ENCODE results near the gene ZNF366.

The ZNF366 gene

DNA sequence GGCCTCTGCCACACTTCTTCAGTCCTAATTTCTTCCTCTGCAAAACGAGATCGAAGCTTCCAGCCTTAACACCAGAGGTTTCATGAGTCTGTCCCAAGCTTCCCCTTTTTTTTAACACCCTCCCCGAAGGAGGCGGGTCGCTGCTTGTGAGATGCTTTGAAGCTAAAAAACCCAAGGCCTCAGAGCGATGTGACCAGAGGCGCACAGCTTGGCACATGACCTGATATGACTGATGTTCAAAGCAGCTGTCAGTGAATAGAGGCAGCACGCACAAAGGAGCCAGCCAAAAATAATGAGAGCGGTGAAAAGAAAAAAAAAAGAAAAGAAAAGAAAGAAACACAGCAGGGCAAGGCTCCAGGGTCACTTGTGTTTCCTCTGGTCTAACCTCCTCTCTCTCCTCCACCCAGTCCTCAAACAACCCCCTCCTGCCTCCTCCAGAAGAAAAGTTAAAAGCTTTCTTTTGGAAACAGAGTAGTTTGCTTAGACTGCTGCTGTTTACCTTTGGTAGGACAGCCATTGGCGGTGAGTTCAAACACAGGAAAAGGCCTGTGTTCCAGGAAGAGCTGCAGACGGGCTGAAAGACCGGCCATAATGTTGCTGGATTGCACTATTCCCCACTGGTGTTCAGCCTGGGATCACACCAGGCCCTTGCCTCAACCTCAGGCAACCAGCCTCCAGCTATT lies 10.9 kb upstream of the ZNF366 start:
- no peak for DNase-seq

DNA sequence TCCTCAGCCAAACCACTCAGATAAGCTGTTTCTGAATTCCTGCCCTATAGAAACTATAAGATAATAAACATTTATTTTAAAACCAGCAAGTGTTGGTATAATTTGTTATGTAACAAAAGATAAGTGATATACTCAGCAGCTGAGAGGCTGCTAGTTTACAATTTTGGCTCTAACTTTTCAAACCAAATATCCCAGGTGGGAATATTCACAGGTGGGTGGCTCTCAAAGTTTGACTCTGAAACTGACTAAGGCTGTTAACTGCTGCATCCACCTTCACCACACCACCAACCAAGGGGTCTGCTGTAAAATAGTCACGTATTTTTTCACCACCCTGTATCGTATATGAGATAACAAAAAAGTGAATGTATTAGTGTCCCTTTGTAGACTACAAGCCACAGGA lies 9.7 kb upstream of the ZNF366 start:
- DNase-seq = no peak

DNA sequence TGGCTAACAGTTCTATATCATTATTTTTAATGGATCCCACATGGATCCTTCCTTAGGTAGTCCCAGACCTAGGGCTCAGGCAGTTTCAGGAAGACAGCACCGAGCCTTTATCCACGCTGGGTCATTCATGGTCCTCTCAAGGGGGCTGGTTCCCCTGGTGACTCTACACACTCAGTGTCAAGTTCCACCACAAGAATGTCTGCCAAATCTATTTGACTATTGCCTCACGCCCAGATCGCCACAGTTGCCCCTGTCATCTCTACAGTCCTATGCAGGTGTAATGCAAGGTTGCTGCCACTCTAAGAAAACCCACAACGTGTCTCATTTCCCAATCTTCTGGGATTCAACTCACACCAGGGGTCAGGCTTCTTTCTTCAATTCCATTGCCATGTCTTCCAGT lies 8.0 kb upstream of the ZNF366 start:
- DNase-seq = no peak

DNA sequence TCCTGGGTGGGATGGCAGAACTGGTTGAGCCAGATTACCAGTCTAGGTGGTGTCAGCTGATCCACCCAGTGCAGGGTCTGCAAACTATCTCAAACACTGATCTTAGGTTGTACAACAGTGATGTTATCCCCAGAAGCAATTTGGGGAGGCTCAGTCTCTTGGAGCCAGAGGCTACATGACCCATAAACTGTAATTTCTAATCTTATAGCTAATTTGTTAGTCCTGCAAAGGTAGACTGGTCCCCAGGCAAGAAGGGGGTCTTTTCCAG lies 5.3 kb upstream of the ZNF366 start:
- no peak for DNase-seq

DNA sequence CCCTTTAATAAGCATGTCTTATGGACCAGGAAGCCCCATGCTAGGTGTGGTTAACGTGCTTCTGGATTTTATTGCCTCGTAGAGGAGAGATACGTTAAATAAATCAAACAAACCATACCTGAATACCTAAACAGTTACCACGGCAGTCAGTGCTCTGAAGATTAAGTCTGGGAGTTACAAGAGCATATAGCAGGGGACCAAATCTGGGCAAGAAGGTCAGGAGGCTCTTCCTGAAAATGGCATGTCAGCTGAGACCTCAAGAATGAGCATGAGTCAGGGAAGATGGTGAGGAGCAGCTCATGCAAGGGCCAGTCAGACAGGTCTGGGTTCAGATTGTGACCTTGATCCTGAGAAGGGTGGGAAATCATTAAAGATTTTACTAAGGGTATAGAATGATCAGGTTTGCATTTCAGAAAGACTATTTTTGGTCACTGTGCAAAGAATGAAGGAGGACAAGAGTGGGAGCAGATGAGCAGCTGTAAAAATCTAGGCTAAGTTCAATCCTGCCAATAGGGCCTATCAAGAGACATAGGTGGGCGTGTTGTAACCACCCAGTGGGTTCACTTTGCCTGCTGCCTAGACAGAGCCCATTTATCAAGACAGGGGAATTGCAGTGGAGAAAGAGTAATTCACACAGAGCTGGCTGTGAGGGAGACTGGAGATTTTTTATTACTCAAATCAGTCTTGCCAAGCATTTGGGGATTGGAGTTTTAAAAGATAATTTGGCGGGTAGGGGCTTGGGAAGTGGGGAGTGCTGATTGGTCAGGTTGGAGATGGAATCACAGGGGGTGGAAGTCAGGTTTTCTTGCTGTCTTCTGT lies 4.8 kb upstream of the ZNF366 start:
- DNase-seq = peak; percentile 26

DNA sequence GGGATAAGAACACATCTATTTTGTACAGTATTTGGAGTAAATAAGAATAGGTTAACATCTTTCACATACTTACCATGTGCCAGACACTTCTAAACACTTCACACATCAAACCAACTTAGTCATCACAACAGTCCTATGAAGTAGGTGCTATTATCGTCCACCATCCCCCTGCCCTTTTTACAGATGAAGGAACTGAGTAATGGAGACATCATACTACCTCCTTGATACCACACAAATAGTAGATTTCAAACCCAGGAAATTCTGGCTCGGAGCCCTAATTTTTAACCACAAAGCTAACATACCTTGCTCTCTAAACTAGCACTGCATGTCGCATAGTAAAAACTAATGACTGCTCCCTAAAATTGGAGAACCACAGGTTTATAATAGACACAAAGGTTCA lies 4.2 kb upstream of the ZNF366 start:
- peak; percentile 66 for DNase-seq

DNA sequence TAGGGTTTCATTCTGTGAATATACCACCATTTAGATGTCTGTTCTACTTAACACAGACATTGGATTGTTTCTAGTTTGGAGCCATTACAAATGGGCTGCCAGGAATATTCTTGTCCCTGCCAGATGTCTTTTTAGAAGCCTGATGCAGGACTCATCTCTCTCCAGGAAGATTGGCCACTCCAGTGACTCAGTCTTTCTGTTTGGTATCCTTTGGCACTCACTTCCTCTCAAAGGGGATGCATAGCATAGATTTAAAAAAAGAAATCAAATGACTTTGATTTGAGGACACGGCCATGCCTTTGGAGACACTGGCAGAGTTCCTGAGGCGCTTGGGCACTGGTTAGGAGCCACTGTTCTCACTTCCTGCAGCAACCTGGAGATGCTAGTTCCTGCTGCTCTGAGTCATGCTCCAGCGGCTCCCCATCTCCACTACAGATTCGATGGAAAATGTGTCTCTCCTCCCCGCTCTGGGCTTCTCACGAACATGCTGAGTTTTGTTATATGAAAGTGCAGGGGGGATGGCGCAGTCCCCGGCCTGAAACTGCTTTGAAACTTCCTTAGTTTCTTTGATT lies 3.5 kb upstream of the ZNF366 start:
- peak; percentile 92 for DNase-seq

DNA sequence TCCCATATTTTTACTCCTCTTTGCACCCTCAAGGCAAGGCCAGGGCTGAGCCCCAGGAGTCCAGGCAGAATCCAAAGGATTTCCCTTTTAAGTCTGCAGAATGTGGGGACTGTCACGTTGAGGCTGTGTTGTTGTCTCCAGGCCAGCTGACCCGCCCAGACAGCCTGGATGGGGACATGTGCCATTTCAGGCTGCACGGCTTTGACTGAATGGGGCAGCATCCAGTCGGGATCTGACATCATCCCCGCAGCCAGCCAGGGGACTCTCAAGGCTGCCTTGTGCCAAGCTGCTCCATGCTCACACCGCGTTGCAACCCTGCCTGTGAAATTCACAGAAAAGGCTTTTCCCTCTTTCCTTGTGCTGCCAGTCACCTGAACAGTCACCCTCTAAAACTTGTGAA lies 2.2 kb upstream of the ZNF366 start:
- no peak for DNase-seq

DNA sequence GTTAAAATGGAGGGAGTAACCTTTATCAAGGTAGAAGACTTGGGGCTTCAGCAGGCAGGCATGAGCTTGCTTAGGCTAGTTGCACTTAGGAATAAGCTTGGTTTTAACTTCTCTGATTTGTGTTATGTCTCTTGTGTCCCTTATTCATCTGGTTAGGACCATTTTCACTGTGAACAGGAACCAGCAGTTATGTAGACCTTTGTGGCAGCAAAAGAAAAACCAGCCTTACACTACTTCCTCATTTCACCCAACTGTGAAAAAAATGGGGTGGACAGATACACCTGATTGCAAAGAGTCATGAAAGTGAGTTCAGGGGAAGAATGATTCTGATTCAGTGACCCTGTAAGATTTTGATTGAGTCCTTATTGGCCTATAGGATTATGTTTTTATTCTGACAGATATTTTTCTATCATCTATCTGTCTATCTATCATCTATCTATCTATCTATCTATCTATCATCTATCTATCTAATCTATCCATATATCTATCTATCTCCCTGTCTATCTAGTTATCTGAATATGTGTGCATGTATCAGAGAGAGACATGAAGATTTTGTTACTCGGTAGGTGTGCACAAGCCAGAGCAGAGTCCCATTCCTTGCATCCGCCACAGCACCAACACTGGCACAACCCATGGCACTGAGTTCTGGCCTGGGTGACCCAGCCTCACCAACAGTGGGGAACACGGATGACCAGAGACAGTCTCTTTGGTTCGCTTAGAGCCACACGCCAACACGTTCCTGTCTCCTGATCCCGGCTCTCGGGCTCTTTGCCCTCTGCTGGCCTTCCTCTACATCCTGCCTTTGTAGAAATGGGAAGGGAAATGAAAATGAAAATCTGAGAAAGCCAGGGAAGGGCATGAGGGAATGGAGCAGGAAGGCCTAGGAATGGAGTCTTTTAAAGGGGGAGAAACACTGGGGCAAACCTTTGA lies 1.3 kb upstream of the ZNF366 start:
- no peak for DNase-seq

DNA sequence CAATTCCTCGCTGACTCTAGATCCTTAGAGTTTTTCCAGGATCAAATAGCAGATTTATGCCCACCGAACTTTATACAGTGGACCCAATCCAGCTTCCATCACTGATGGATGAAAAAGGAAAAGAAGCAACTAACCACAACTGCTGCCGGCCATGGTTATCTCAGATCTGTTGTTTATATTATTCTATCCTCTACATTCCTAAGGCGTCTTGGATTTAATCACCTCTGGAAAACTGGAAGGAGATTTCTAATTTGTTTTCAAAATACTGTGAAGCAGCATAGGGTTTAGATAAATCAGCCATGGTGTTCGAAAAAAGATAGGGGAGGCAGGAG lies 663 bp upstream of the ZNF366 start:
- DNase-seq = no peak

DNA sequence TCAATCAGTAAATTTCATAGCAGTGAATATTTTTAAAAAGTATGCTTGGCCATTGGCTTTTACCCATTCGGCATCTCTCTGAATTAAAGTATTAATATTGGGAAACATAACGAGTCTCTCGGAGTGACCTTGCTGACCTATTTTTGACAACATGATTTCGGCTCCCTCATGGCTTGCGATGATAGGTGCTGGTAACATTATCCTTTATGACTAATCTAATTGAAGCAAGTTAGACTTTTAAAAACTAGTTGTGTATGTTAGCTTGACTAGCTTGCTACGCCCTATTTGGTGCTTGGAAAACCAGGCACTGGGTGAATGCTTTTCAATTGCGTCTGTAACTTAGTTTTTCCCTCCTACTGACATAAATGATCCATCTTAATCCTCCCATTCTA lies 1.1 kb downstream of the ZNF366 start:
- DNase-seq = no peak

DNA sequence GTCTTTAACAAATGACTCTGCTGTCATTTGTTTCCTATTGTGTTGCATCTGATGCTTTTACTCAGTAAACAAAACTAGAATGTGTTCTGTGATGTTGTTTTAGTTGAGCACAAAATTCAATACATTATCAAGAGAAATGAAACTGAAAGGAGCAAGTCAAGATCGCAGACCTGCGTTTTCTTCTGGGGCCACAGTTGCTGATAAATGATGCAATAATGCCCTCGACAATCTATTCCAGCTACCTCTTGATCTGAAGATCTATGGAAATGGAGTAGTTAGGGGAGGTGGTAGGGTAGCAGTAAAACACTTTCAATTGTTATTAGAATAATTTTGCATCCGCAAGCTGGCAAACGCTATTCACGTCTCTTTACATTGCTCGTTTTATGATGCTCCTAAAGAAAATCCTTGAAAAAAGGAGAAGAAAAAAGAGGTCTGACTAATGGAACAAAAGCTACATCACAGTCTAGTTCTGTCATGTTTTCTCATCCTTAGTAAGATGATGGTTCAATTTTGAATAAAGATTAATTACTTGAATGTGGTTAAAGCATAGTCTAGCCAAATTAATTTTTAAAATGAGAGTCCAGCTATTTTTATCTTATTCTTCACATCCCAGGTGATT lies 1.6 kb downstream of the ZNF366 start:
- no peak for DNase-seq

DNA sequence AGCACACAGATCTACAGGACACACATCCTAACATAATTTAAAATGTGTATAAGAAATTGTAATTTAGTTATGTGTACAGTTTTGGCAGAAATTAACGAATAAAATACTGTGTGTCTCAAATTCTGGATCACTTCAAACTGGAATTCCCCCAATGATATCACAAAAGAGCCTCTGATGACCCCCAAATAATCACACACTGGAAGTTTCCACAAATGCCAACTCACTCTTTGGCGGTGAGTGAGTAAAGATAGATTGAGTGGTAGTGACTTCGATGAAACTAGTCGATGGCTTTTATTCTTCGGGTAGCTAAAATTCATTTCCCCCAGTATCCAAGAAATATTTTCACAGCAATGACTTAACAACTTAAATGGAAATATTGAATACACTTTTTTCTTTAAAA lies 2.2 kb downstream of the ZNF366 start:
- no peak for DNase-seq

DNA sequence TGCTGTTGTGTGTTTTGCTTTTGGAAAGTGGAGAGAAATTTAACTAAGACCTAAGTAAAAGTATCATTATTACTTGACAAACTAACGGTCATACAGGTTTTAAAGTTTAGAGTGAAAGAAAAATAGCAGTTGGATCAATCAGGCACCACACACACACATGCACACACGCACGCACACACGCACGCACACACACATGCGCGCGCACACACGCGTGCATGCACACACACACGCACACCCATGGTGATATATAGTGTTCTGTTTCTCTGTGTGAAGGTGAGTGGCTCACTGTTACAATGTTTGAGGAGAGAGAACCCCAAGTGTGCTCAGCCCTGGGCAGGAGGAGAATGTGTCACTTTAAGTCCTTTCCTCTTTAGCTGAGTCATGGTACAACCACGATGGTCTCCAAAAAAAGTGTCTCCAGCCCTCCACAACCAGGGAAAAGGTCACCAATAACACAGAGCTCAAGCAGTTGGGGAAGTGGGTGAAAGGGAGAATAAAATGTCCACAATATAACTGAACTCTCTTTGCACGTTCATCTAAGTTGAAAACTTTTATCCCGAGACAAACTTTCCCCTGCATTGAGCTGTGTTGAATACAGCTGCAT lies 3.2 kb downstream of the ZNF366 start:
- peak; percentile 35 for DNase-seq

DNA sequence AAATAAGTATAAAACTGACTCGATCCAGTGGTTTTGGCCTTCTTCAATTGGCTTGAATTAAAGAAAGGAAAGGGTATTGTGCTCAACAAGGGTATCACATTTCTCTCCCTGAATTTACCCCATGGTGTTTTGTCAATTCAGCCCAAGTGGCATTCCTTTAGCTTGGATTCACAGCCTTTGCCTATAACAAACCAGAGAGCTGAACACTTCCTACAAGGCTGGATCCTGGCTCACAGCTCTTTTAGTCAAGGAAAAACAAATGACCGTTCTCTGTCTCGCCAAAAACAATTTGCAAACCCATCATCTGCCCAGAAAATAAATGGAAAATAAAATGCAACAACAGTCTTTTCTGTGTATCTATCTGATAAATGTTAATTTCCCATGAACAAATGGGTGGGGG lies 5.7 kb downstream of the ZNF366 start:
- no peak for DNase-seq

DNA sequence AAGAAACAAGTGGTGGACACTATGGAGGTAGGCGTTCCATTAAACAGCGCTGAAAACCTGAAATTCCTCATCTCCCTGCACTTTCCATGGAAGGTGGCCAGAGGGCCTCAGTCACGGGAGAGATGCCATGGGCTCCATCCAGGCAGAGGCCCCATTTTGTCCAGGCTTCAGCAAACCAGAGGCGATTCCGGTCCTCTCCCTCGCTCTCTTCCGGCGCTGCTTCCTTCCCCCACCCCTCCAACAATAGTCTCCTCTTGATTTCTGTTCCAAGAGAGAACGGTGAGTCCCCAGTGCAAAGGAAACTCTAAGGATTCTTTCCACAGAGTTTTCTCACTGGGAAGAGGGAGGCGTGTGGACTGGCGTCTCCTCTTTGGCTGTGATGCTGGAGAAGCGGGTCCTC lies 7.5 kb downstream of the ZNF366 start:
- no peak for DNase-seq

DNA sequence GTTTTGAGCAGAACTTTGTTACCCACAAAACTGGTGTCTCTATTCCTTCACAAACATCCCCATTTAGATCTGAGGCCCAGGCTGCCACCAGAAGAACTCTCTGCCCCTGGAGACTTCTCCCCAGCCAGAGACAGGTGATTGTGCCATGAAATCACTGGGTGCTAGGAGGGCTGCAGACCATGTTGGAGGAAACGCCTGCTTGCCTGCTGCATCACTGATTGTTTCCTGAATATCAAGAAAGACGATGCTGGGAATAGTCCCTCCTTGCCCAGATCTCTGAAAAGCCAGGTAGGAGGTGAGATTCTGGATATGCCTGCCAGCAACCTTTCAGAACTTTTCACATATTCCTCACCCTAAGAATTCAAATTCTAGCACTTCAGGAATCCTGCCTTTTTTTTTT lies 8.1 kb downstream of the ZNF366 start:
- no peak for DNase-seq

DNA sequence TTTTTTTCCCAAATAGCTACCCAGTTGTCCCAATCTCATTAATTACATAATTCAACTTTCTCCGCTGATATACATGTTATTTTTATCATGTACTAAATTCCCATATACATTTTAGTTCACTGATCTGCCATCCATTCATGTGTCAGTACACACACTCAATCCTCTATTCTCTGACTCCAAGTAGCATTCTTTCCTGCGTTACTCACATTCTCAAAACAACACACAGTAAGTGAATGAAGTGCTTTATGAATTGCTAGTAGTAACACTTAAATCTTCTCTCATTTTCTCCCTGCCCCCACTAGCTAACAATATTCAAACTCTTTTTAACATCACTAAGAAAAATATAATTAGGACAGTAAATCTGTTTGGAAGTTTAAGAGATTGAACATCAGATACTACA lies 8.9 kb downstream of the ZNF366 start:
- peak; percentile 72 for DNase-seq

DNA sequence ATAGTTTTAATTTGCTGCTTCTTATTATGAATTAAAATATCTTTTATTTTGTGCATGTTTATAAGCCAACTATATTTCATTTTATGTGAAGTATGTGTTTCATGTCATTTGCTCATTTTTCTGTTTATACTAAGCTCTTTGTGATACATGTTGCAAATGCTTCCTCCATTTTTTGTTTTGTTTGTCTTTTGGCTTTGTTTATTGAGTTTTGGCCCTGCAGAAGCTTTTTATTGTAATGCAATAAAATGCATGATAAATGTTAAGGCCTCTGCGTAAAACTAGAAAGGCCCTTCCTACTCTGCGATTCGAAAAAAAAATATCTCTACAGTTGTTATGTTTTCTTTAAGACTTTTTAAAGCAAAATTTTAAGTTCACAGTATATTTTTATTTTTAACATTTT lies 9.4 kb downstream of the ZNF366 start:
- DNase-seq = no peak

DNA sequence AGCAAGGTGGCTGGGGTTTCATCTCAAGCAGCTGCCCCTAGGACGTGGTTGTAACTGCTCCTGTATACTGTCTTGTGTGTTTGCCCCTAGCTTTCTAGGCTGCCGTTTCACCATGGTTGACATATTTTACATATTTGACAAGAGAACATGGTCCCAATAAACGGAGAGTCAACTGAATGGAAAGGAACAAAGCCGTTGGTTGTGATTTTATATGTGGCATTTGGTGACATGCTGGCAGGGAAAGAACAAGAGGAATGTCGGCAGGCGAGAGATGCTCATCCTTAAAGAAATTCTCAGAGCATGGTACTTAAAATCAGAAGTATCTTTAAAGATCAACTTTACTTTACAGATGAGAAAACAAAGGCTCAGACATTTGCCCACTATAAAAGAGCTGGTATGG lies 11.8 kb downstream of the ZNF366 start:
- DNase-seq = no peak

DNA sequence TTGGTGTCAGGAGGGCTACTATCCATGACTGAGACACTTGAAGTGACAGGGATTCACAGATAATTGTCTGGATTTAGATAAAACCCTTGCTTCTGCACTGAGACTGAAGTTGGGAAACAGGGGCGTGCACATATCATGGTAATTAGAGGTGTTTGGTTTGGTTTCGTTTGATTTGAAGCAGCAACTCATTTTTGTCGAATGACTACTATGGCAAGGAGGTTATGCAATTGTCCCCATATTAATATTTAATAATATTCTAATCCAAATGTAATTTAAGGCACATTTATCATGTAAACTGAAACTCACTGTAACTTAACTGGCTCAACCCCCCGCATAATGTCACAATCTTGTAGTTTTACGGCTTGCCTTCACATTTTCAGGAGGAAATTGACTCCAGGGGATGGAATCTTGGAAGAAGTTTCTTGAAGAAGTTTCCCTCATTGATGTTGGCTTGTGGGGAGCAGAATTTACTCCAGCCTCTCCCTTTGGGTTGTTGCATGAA lies 12.5 kb downstream of the ZNF366 start:
- DNase-seq = peak; percentile 42

DNA sequence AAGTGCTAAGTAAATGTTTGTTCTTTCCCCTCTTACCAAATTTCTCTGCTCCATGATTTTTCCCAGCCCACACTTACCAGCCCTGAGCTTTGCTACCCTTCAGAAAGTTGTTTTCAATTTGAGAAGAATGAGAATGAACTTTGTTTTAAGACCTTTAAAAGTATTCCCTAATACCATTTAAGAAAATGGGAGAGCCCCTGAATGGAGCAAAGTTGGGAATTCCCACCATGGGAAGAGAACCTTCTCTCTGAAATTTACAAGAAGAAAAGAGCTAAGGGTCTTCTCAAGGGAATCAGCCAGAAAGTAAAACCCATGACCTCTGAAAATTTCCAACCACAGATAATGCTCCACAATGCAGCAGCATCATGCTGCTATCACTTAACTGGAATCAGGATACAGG lies 17.7 kb downstream of the ZNF366 start:
- DNase-seq = no peak
